Left lobe of liver (tissue), 2 donors: ENCODE data around the gene LMNB1. TPM values are rescaled to one million over a fixed set of nuclear protein-coding genes. Genes with fewer than 3 reads are reported as not detected.
A peak's percentile ranks its signal among the peaks of the same experiment; 100 is the strongest.
"Not testable (repeated sequence)": the region's sequence is repeated elsewhere in the genome, so short reads cannot be mapped to it uniquely, and the experiment has no call there.

ENCODE experiments used
- ATAC-seq: fragments of 200-7000 bp; cut with Tn5 transposase; one replicate; pipeline ENCODE4 v1.9.1; 2020; ENCODE audit warnings: mild to moderate bottlenecking, moderate library complexity
- DNase-seq: peaks from one replicate; pipeline ENCODE4 v3.0.0-alpha.2; 2020; ENCODE audit warnings: low spot score
- total RNA-seq: library from RNA; stranded (reverse); gene quantifications from one replicate; pipeline ENCODE4 v1.2.1, GENCODE V29; 2021
- donor health status: DM: no; HTN: no; CAD: no; lungs with moderate emphysema.
- donor health status: DM: no; HTN: yes; CAD: no.

LMNB1 gene
- total RNA-seq, 1 donor from 2014 or later: 4.6 TPM

DNA sequence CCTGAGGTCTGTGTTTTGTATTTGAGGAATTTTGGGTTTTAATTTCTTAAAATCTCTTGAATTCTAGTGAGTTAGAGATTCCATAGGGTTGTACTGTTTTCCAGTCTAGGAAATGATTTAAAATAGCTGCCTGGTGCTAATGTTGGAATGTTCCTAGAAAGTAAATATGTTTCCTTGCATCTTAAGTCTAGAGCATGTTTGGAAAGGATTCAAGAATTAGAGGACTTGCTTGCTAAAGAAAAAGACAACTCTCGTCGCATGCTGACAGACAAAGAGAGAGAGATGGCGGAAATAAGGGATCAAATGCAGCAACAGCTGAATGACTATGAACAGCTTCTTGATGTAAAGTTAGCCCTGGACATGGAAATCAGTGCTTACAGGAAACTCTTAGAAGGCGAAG, 41.8 kb downstream of the LMNB1 start:
- DNase-seq (no peak), ATAC-seq (no peak)

DNA sequence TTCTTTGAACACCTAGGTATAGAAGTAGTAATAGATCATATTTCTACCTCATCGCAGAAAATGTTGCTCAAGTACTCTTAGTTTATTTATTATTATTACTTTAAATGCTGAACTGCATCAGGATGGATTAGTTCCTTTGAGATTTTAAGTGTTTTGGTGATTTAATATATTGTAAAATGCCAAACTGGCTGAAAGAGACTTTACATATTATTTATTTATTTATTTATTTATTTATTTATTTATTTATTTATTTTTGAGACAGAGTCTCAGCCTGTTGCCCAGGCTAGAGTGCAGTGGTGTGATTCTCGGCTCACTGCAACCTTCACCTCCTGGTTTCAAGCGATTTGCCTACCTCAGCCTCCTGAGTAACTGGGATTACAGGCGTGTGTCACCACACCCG, 42.3 kb downstream of the LMNB1 start:
- DNase-seq (no peak), ATAC-seq (no peak)

DNA sequence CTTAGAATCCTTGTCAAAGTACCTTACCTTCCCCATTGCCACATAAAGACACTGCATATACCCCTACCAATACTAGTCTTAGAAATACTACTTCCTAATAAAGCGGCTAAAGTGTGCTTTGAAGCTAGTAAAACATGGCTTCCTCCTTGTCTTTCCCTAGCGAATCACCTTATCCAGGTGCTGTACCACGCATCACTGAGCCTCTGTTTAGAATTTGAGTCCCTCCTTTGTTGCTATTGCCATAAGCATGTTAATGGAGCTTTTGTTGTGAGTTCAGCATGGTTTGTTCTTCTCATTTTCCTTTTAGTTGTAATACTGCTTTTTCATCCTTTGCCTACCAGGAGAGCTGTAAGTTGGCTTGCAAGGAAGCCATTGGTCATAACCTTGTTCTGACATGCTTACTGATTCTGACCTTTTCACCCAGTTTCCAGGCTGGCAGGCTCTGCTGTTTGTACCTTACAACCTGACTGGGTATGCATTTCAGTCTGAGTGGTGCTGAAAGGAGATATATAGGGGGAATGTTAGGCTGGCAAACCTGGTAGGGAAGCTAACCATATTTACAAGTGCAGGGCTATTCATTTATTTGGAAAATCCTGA, 49.8 kb downstream of the LMNB1 start:
- no peak for DNase-seq
- ATAC-seq: no peak

DNA sequence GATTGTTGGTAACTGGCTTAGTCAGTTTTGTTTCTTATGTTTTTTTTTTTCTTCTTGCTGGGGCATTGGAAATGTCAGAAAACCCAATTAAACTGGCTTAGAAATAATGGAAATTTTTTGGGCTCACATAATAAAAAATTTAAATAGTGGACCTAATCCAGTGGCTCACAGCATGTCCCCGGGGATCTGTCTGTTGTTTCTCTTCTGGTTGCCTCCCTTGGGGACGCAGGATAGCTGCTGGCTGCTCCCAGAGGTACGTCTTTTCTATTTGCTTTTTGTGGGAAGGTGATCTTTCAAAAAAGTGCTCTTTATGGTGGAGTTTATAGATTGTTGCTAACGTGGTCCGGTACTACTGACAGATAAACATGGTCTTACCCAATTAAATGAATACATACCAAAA, 52.2 kb downstream of the LMNB1 start:
- DNase-seq (no peak), ATAC-seq (no peak)

DNA sequence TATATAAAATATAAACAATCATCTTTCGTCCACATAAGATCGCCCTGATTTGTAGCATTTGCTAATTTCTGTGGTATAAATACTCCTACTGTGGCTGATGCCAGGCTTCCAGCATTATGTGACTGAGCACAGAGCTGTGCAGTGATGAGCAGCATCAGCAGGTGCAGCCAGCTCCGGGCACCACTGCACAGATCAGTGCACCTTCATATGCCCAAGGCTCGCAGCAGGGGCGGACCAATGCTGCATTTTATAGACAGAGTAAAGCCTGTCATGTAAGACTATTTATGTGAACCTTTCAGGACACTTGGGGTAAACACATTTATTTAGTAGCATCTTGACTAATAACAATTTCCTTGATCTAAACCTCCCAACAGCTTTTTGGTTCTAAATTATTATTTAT, 53.1 kb downstream of the LMNB1 start:
- ATAC-seq (no peak), DNase-seq (no peak)

DNA sequence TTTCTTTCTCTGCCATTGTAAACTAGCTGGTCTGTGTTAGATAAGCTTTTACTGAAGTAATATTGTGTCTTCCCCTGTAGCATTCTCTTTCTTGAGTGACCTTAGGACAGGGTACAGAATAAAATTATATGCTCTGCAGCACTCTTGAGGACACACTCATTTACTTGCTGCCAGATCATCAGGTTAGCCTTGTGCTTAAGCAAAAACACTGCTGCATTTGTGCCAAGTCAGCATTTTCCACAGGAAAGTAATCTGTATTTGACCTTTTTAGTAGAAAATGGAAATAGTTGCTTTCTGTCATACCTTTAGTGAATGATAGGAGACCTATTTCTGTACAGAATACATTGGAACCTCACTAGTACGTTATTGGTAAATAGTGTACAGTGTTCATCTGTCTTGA, 54.2 kb downstream of the LMNB1 start:
- DNase-seq (no peak), ATAC-seq (no peak)

DNA sequence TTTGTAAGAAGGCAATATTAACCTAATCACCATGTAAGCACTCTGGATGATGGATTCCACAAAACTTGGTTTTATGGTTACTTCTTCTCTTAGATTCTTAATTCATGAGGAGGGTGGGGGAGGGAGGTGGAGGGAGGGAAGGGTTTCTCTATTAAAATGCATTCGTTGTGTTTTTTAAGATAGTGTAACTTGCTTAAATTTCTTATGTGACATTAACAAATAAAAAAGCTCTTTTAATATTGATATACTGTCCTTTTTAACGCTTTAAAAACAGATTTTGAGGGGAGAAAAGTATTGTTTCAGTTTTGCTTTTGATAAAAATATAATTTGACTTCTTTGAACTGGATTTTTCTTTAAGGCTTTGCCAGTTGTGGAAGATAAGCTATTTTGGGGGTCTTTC, 59.8 kb downstream of the LMNB1 start:
- no peak for ATAC-seq
- DNase-seq: no peak

DNA sequence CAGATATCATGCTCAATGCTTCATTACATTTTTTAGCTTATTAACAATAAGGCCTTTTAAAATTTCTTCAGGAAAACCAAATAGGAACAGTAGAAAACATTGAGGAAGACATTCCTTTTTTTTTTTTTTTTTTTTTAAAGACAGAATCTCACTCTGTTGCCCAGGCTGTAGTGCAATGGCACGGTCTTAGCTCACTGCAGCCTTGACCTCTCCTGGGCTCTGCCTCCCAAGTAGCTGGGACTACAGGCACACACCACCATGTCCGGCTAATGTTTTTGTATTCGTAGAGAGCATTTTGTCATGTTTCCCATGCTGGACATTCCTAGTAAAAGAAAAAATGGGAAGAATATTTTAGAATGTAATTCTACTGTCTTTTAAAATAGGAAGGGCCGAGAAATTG, 60.3 kb downstream of the LMNB1 start:
- no peak for DNase-seq
- no peak for ATAC-seq

DNA sequence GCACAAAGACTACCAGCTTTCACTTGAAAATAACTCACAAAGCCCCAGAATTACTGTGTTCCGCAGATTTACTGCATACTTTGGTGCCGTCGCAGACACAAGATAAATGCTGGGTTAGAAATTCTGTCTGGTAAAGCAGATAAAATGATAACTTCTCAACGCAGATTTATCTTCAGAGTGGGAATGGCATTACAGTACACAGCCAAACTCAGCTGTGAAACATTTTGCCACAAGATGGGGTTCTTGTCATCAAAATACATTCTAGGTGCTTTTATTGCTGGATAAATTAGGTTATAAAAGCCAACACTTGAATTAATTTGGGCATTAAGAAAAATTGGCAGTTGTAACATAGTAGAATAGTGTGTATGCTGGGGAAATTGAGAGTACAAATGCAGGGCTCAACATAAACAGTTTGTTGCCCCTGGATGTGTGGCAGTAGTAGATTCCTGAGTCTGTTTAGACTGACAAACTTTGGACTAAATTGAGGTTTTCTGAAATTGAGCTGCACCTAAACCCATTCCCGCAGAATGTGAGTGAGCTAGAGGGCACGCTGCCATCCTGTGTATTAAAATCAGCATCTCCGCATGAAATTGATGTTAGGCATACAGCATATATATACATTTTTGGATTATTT, 61.1 kb downstream of the LMNB1 start:
- DNase-seq (no peak), ATAC-seq (no peak)

DNA sequence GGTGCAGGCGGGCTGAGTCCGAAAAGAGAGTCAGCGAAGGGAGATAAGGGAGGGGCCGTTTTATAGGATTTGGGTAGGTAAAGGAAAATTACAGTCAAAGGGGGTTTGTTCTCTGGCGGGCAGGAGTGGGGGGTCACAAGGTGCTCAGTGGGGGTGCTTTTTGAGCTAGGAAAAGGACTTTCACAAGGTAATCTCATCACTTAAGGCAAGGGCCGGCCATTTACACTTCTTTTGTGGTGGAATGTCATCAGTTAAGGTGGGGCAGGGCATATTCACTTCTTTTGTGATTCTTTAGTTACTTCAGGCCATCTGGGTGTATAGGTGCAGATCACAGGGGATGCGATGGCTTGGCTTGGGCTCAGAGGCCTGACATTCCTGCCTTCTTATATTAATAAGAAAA, 62.5 kb downstream of the LMNB1 start:
- DNase-seq, ATAC-seq: not testable (repeated sequence)

DNA sequence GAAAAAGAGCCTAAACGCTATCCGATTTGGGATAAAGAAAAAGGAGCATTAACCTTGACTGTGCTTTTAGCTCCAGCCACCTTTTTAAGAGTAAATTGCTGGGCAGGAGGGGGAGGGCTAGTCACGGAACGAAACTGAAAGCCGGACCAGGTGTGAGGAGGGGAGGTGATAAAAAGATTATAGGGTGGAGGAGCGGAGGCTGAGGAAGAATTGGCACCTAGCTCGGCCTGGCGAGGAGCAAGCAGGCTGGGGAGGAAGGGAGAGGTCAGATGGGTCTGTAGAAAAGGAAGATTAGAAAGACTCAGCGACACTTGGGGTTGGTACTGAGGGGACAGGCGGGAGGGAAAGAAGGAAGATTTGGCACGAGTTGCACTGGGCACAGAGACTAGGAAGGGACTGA, 66.4 kb downstream of the LMNB1 start:
- not testable (repeated sequence) for ATAC-seq

DNA sequence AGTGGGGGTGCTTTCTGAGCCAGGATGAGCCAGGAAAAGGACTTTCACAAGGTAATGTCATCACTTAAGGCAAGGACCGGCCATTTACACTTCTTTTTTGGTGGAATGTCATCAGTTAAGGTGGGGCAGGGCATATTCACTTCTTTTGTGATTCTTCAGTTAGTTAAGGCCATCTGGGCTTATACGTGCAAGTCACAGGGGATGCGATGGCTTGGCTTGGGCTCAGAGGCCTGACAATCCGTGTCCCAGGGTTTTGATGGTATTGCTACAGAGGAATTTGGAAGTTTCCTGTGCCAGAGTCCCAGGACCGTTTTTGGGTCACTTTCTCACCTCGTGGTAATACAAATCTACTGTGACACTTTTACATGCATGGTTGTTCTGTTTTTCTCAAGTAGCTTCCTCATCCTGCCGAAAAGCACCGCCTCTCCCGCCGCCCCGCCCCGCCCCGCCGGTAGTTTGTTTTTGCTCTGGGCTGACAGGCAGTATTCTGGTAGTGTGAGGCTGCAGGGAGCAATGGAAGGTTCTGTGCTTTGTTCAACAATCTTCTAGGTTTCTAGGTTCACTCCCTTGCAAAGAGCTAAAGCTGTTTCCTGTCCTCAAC, 68.6 kb downstream of the LMNB1 start:
- DNase-seq: not testable (repeated sequence)
- peak; percentile 41 for ATAC-seq

More for the DNA sequence above, 66.4 kb downstream of the LMNB1 start:
- DNase-seq: not testable (repeated sequence)

DNA sequence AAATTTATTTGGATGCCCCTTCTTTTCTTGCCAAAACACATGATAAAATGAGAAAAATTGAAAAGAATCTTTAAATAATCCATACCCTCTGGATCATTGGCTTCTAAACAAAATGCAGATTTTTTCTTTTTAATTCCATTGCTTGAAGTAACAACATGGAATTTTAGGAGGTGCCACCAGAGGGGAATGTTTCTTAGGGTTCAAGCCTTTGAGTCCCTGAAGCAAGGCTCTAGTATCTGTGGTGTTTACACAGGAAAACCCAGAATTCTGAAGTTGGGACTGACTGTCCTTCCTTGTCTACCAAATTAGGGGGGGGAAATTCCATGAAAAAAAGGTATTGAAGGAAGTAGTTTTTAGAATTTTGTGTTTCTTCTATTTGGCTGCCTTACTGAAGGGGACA, 69.4 kb downstream of the LMNB1 start:
- DNase-seq: no peak
- ATAC-seq: no peak

DNA sequence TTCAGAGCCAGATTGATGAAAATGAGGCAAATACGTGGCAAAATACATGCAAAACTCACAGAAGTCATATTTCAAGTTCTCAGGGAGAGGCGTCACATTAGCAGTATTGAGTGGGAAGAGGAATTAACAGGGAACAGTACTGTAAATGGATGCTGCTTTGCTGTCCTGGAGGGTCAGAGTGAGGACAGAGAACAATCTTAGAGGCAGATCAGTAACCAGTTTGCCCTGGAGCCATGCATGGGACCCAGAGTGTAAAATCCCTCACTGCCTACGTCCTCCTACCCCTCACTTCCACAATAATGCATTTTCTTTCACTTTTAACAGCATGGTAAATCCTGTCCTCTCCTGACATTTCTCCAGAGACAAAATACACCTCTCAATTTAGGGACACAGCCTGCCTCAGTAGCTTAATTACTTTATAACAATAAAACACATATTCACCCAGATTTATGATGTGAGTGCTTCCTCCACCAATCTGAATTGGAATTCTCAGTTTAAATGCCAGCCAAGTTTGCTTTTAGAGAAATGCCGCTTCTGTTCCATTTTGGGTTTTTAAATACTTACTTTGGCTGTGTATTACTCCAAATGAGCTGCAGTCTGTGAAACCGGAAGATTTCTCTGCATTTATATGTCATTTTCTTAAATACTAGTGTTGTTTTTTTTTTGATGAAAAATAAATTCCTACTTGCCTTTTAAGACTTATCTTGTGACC, 70.0 kb downstream of the LMNB1 start:
- DNase-seq (no peak), ATAC-seq (no peak)

DNA sequence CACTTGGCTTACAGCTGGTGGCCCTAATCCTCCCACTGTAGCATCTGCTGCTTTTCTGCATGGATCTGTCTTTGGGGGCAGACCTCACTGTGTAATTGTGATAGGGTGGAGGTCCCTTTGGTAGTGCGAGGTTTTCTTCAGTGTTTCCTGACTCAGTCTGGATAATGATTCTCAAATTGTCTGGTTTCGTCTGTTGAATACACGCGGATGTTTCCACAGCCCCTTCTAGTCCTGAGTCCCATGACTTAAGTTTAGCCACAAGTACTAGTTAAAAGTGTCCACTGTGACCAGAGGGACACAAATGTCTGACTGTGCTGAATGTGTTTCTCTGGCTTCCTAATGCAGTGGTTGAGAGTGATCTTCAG, 70.5 kb downstream of the LMNB1 start:
- no peak for ATAC-seq

DNA sequence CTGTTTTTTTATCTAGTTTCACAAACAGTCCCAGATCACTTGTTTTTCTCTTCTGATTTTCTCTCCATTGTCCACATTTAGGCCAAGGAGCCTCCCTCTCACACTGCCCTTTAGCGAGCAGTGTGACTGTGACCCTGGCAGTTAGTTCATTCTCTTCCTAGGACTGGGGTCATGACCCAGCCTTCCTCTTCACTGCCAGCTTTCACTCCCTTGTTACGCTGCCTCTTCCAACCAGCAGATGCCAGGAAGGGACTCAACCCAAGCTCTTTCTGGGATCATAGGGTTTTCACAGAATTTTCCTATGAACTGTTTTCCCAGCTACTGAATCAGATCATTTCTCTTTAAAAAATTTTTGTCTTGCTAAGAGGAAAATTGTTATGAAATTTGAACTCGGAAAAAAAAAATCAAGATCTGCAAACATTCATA, 70.9 kb downstream of the LMNB1 start:
- ATAC-seq: peak; percentile 85
- no peak for DNase-seq

More for the DNA sequence above, 70.5 kb downstream of the LMNB1 start:
- DNase-seq: no peak

DNA sequence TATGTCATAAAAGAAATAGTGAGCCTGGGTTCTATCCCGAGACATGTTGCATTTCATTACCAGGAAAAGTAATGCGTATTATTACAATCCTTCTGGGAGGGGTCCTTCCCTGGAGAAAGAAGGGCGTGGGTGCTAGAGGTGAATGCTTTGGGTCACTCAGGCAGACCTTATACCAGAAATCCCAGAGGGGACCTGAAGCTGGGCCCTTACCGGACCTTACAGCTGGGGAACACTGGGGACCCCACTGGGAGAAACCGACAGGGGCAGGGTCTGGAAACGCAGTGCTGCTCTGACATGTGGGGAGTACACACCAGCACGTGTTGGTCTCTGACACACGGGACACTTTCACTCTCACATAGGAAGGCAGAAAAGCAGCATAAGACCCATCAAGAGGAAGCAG, 71.3 kb downstream of the LMNB1 start:
- ATAC-seq: no peak
- no peak for DNase-seq

DNA sequence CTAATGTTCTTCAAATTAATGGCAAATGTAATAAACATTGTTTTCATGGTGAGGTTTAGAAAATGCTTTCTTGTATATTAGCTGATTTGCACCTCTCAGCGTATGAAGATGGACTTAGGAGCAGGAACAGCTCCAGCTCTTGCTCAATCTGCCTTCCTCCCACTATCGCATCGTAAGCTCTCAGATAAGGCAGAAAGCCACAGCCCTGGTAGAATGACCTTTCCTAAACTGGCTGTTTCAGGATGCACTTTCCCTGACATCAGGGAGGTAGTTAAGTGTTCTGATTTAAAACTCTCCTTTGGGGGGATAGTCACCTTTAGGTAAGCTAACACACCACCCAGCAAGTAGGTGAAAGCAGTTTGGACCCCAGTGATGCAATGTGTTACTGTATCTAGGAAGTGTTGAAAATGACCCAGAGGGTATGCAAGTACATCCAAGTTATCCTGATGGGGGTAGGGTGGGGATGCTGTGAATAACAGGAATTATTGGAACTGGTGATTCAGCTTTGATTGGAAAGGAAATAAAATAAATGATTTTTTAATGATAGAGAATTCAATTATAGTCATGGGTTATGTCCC, 72.3 kb downstream of the LMNB1 start:
- ATAC-seq (peak; percentile 96), DNase-seq (no peak)

DNA sequence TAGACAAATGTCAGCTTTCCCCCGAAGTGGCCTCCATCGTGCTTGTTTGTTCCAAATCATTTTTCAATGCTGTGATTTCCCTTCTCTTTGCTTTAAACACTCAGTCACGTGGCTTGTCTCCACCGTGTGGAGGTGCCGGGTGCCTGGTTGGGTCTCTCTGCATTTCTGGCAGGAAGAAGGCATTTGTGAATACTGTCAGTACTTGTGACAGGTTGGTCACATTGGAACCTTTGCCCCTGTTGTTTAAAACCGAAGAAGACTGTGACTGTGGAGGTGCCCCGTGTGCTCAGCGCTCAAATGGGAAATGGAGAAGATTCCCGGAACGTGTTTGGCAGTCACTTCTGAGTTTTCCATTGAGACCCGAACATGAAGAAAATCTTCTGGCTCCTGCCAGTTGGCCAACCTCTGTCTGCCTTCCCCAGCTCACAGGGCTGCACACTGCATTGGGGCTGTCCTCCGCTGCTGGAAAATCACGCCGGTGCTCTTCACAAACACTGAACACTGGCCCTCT, 74.6 kb downstream of the LMNB1 start:
- ATAC-seq (no peak), DNase-seq (no peak)

DNA sequence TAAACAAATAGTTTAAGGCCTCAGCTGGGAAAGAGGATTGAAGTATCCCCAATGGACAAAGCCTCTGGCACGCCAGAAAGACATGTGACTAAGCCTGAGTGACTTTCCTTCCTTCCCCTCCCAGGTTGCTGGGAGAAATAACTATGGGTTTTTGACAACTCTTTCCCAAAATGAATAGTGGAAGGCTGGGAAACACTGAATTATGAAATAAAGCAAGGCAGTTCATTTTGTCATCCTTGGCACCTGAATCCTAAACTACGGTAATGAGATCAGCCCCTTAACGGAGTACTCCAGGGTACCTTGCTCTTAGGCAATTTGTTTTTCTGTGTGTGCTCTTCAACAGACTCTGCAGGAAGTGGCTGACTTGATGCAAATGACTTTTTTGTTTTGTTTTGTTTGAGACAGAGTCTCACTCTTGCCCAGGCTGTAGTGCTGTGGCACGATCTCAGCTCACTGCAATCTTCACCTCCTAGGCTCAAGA, 75.2 kb downstream of the LMNB1 start:
- DNase-seq (no peak), ATAC-seq (no peak)

DNA sequence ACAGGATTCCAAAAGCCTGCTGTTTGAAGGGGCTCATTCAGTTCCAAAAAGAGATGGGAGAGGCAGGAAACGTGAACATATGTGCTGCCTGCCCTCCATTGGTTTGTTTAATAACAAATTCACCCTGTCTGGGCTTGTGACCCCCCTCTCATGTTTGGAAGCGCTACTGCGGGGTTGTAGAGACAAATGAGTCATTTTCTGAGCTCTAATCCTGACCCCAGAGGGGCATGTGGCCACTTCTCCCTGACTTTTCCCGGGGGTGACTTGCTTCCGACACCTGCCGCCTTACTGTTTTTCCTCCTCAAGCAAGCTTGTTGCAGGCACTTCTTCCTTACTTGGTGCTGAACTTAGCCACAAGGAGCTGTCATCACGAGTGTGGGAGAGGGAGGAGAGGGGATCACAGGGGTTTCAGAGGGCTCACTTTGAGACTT, 75.9 kb downstream of the LMNB1 start:
- no peak for ATAC-seq

More for the DNA sequence above, 75.9 kb downstream of the LMNB1 start:
- no peak for DNase-seq
